H1 (cell line): ENCODE data around the gene POTEJ. TPM values are rescaled to one million over a fixed set of nuclear protein-coding genes. Genes with fewer than 3 reads are reported as not detected.
"Not testable (repeated sequence)": the region's sequence is repeated elsewhere in the genome, so short reads cannot be mapped to it uniquely, and the experiment has no call there.

Experiments
- CTCF ChIA-PET: fragments of 300-600 bp; sonication (Branson Sonifier 250); formaldehyde crosslinking; loops from one replicate; lab custom pipeline; 2021; ENCODE audit not compliant: partially characterized antibody; lab: Charles Lee
- POLR2A ChIA-PET: fragments of 300-600 bp; sonication (Branson Sonifier 250); formaldehyde crosslinking; loops from one replicate; lab custom pipeline; 2021; ENCODE audit warnings: inconsistent platforms; ENCODE audit not compliant: partially characterized antibody; lab: Charles Lee
- DNase-seq, 2 experiments: peaks; one replicate each; pipeline versions ENCODE4 v3.0.0 to v3.0.0-alpha.2; 2010 to 2022; ENCODE audit warnings: low spot score in 2 of 2, low read depth in 1 of 2, mixed read lengths in 1 of 2
- FAIRE-seq: peaks from 2 replicates; lab custom pipeline; 2011; peaks lifted over from hg19 to GRCh38; lab: Jason Lieb, UNC
- H2AFZ ChIP-seq: 2 replicates; pipeline ENCODE4 v1.8.1; 2012; ENCODE audit warnings: low read length, inconsistent platforms
- H2AK5ac ChIP-seq: 2 replicates; pipeline ENCODE4 v1.6.1; 2013; ENCODE audit warnings: low read depth, low read length
- H2BK120ac ChIP-seq: replicated peaks from 2 replicates; pipeline ENCODE3; 2013; ENCODE audit warnings: low read depth, low read length, inconsistent platforms
- H2BK12ac ChIP-seq: 2 replicates; pipeline ENCODE4 v1.6.1; 2013; ENCODE audit warnings: low read depth, low read length
- H2BK15ac ChIP-seq: 2 replicates; pipeline ENCODE4 v1.6.1; 2013; ENCODE audit warnings: low read length
- H2BK20ac ChIP-seq: 2 replicates; pipeline ENCODE4 v1.6.1; 2013; ENCODE audit warnings: low read length
- H2BK5ac ChIP-seq: 2 replicates; pipeline ENCODE4 v1.6.1; 2013; ENCODE audit warnings: low read depth, low read length
- H3K14ac ChIP-seq: 2 replicates; pipeline ENCODE4 v1.6.1; 2013; ENCODE audit warnings: inconsistent platforms; ENCODE audit not compliant: insufficient read length
- H3K18ac ChIP-seq: 2 replicates; pipeline ENCODE4 v1.6.1; 2013; ENCODE audit warnings: low read length; ENCODE audit errors: extremely low read depth
- H3K23ac ChIP-seq: 2 replicates; pipeline ENCODE4 v1.6.1; 2013; ENCODE audit warnings: inconsistent platforms; ENCODE audit not compliant: insufficient read length
- H3K23me2 ChIP-seq: 2 replicates; pipeline ENCODE4 v1.6.1; 2013; ENCODE audit warnings: low read depth, low read length
- H3K27ac ChIP-seq: 2 replicates; pipeline ENCODE4 v1.6.1; 2011; ENCODE audit warnings: low read depth, low read length, inconsistent platforms
- H3K27me3 ChIP-seq, 4 experiments: replicated peaks in 1 of 4; 1 replicate in 1 of 4; 2 replicates in 3 of 4; pipeline versions ENCODE4 v1.6.1 to v1.8.1; 2011 to 2013; ENCODE audit warnings: low read length in 3 of 4, mild to moderate bottlenecking in 3 of 4, inconsistent platforms in 2 of 4, mixed read lengths in 2 of 4, moderate library complexity in 1 of 4; ENCODE audit not compliant: control insufficient read depth in 3 of 4, insufficient read depth in 3 of 4; ENCODE audit errors: extremely low read depth in 1 of 4
- H3K36me3 ChIP-seq, 4 experiments: 2 replicates each; pipeline versions ENCODE4 v1.6.1 to v1.8.1; 2011 to 2013; ENCODE audit warnings: mild to moderate bottlenecking in 4 of 4, low read length in 3 of 4, moderate library complexity in 2 of 4, control low read depth in 1 of 4, inconsistent platforms in 1 of 4; ENCODE audit not compliant: insufficient read depth in 4 of 4, control insufficient read depth in 2 of 4
- H3K4ac ChIP-seq: replicated peaks from 2 replicates; pipeline ENCODE3; 2013; ENCODE audit warnings: low read length, low read depth, mixed read lengths, inconsistent platforms; ENCODE audit not compliant: insufficient read length
- H3K4me1 ChIP-seq, 4 experiments: replicated peaks in 1 of 4; 1 replicate in 1 of 4; 2 replicates in 3 of 4; pipeline versions ENCODE4 v1.6.1 to v1.8.1; 2011 to 2013; ENCODE audit warnings: low read length in 3 of 4, inconsistent platforms in 2 of 4, mixed read lengths in 1 of 4; ENCODE audit not compliant: insufficient read depth in 4 of 4, control insufficient read depth in 3 of 4
- H3K4me2 ChIP-seq, 2 experiments: 2 replicates each; pipeline versions ENCODE4 v1.6.1 to v1.8.1; 2011 to 2013; ENCODE audit warnings: low read depth in 2 of 2, low read length in 2 of 2, control low read depth in 1 of 2, inconsistent platforms in 1 of 2, mild to moderate bottlenecking in 1 of 2; ENCODE audit not compliant: insufficient read depth in 1 of 2
- H3K4me3 ChIP-seq, 4 experiments: fragments of 200-600, 300-600 bp in 1 of 4; sonication (generic), shearing (Covaris generic), sonication (Bioruptor Twin) in 1 of 4; 2 replicates each; pipeline versions ENCODE4 v1.5.1 to v1.8.1; 2011 to 2016; ENCODE audit warnings: low read length in 4 of 4, low read depth in 3 of 4, control low read depth in 2 of 4, inconsistent platforms in 2 of 4, mild to moderate bottlenecking in 2 of 4, mixed read lengths in 1 of 4, moderate library complexity in 1 of 4; ENCODE audit not compliant: insufficient read depth in 2 of 4; ENCODE audit errors: extremely low read depth in 1 of 4
- H3K56ac ChIP-seq: replicated peaks from 2 replicates; pipeline ENCODE3; 2013; ENCODE audit warnings: low read depth, mild to moderate bottlenecking, mixed read lengths, low read length, inconsistent platforms; ENCODE audit not compliant: insufficient read length
- H3K79me1 ChIP-seq: 2 replicates; pipeline ENCODE4 v1.6.1; 2013; ENCODE audit warnings: low read depth, low read length, control low read depth
- H3K79me2 ChIP-seq, 2 experiments: 2 replicates each; pipeline versions ENCODE4 v1.6.1 to v1.8.1; 2012 to 2013; ENCODE audit warnings: low read length in 2 of 2, mild to moderate bottlenecking in 2 of 2, inconsistent platforms in 1 of 2; ENCODE audit not compliant: insufficient read depth in 2 of 2, control insufficient read depth in 1 of 2
- H3K9ac ChIP-seq, 4 experiments: replicated peaks in 1 of 4; 1 replicate in 1 of 4; 2 replicates in 3 of 4; pipeline versions ENCODE4 v1.6.1 to v1.8.1; 2011 to 2013; ENCODE audit warnings: low read depth in 3 of 4, low read length in 3 of 4, control low read depth in 2 of 4, mild to moderate bottlenecking in 2 of 4, moderate library complexity in 2 of 4, inconsistent platforms in 1 of 4; ENCODE audit errors: extremely low read depth in 1 of 4
- H3K9me3 ChIP-seq, 2 experiments: 2 replicates each; pipeline versions ENCODE4 v1.6.1 to v1.8.1; 2012 to 2013; ENCODE audit warnings: mild to moderate bottlenecking in 2 of 2, moderate library complexity in 2 of 2, control low read depth in 1 of 2, inconsistent platforms in 1 of 2, low read depth in 1 of 2, low read length in 1 of 2, mixed read lengths in 1 of 2; ENCODE audit not compliant: insufficient read depth in 2 of 2
- H4K20me1 ChIP-seq, 2 experiments: replicated peaks in 1 of 2; 2 replicates each; pipeline versions ENCODE3 to v1.8.1; 2011 to 2013; ENCODE audit warnings: inconsistent platforms in 2 of 2, low read length in 2 of 2, mild to moderate bottlenecking in 1 of 2; ENCODE audit not compliant: insufficient read depth in 2 of 2, control insufficient read depth in 1 of 2
- H4K5ac ChIP-seq: 2 replicates; pipeline ENCODE4 v1.6.1; 2013; ENCODE audit warnings: low read length, low read depth, mixed read lengths, inconsistent platforms; ENCODE audit not compliant: insufficient read length
- H4K8ac ChIP-seq: 2 replicates; pipeline ENCODE4 v1.8.0; 2013; ENCODE audit warnings: mild to moderate bottlenecking, moderate library complexity, low read length, inconsistent platforms; ENCODE audit not compliant: insufficient read depth; ENCODE audit errors: extremely low read depth
- H4K91ac ChIP-seq: replicated peaks from 2 replicates; pipeline ENCODE3; 2013; ENCODE audit warnings: low read length, mixed read lengths, inconsistent platforms; ENCODE audit not compliant: insufficient read length
- WGBS, 2 experiments: shearing (Covaris generic) in 1 of 2; methylation state at CpG; one replicate each; pipeline versions ENCODE4 v1.1.6 to v1.1.7; 2013 to 2015; ENCODE audit warnings: low lambda C conversion rate in 2 of 2, mixed read lengths in 2 of 2, inconsistent platforms in 1 of 2, low coverage in 1 of 2, missing lambda C conversion rate in 1 of 2; ENCODE audit not compliant: insufficient replicate concordance in 2 of 2, insufficient coverage in 1 of 2, insufficient read length in 1 of 2; ENCODE audit errors: extremely low coverage in 1 of 2, missing lambda C conversion rate in 1 of 2; 5-methylcytosine and 5-hydroxymethylcytosine counted together
- polyA plus RNA-seq, 7 experiments: library from polyadenylated mRNA; depleted of rRNA in 3 of 7; stranded (reverse) in 5 of 7; unstranded in 2 of 7; fragments of >200 nt in 5 of 7; fragments of 200-250 nt in 2 of 7; gene quantifications; 1 replicate in 5 of 7; 2 replicates in 1 of 7; 4 replicates in 1 of 7; pipeline versions ENCODE4 v1.2.1 to v1.2.3, GENCODE V29; 2011 to 2013; ENCODE audit warnings: missing spikeins in 2 of 7, mixed read lengths in 2 of 7
- total RNA-seq: library from RNA; stranded (reverse); fragmentation: NEBNext Ultra II Directional; extraction: Animal tissue kit (Norgen Biotek cat#: 25700); gene quantifications from 2 replicates; pipeline ENCODE4 v1.2.1, GENCODE V29; 2021

The POTEJ gene
- total and polyA plus RNA-seq, 2 of the 8 experiments (the other 6 are each of a cell fraction or from before 2014, with no cell fraction given), result not detected

- POLR2A ChIA-PET, H3K56ac ChIP-seq, H3K18ac ChIP-seq, H2AFZ ChIP-seq, H3K23ac ChIP-seq, CTCF ChIA-PET, H4K5ac ChIP-seq, H4K91ac ChIP-seq, H2BK20ac ChIP-seq, H4K20me1 ChIP-seq, H3K36me3 ChIP-seq, H2BK120ac ChIP-seq, H3K4ac ChIP-seq, H3K9me3 ChIP-seq, H3K14ac ChIP-seq, H3K27me3 ChIP-seq, H2AK5ac ChIP-seq, FAIRE-seq, H3K4me3 ChIP-seq, DNase-seq, H2BK15ac ChIP-seq, H3K4me1 ChIP-seq, H2BK12ac ChIP-seq, H3K23me2 ChIP-seq, H2BK5ac ChIP-seq, H3K9ac ChIP-seq, H3K79me2 ChIP-seq, H4K8ac ChIP-seq, H3K79me1 ChIP-seq, H3K4me2 ChIP-seq, H3K27ac ChIP-seq: not testable (repeated sequence)
- WGBS, 2 experiments, result 92% methylated on average over 2 of the region's 6 CpGs; no CpG with 5 or more reads in 1 of the 2 experiments
Observed at GRCh38 chr2:130596757-130597156, 14.5 kb upstream of the POTEJ start.

DNA sequence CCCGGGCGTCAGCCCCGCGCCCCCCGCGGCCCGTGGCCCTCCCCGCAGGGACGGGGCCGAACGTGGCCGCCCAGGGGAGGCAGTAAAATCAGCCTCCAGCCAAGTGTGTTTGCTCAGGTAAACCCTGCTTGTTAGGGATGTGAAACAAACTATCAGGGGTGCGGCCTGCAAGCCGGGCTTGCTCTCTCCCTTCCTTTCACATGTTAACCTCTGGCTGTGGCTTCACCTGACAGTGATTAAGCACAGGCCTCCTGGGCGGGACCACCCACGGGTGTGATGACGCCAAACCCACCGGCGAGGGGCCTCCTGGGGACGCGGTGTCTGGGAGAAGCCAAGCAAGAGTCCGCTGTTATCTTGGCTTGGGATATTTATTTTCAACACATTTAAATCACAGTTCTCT is 13.2 kb upstream of the POTEJ start:
- not testable (repeated sequence) for DNase-seq

More for the DNA sequence above, 13.2 kb upstream of the POTEJ start:
- H3K4ac ChIP-seq, H3K79me1 ChIP-seq, H2BK120ac ChIP-seq, H3K23me2 ChIP-seq, H2AK5ac ChIP-seq, H4K5ac ChIP-seq, H2BK20ac ChIP-seq, CTCF ChIA-PET, H4K8ac ChIP-seq, H3K27me3 ChIP-seq, H3K36me3 ChIP-seq, H2AFZ ChIP-seq, H2BK12ac ChIP-seq, H3K79me2 ChIP-seq, H3K23ac ChIP-seq, H3K4me1 ChIP-seq, POLR2A ChIA-PET, H4K91ac ChIP-seq, H3K14ac ChIP-seq, H2BK15ac ChIP-seq, H3K4me3 ChIP-seq, H3K9me3 ChIP-seq, H3K56ac ChIP-seq, H3K18ac ChIP-seq, H3K9ac ChIP-seq, H2BK5ac ChIP-seq, H3K27ac ChIP-seq, H4K20me1 ChIP-seq: not testable (repeated sequence)
- WGBS, 2 experiments, result no CpG with 5 or more reads among the region's 22 CpGs
- H3K4me2 ChIP-seq, result peak overlapping the region in 1 of 2 experiments; percentile 53; a peak in 1 of 4 replicates
- peak; percentile 78 for FAIRE-seq
